MM.1S (cell line): ENCODE measurements around the gene PLA2G4E.

ENCODE experiments used
- DNase-seq: peaks from one replicate; pipeline ENCODE4 v3.0.0-alpha.2; 2015
- H2AFZ ChIP-seq: fragments of 300-600 bp; sonication (generic); 2 replicates; pipeline ENCODE4 v1.6.0; 2016; ENCODE audit warnings: antibody characterized with exemption, low read length
- H3F3A ChIP-seq: fragments of 300-600 bp; sonication (generic); 2 replicates; pipeline ENCODE4 v1.6.1; 2016; ENCODE audit warnings: mild to moderate bottlenecking, antibody characterized with exemption, low read length, moderate library complexity, mixed read lengths; ENCODE audit not compliant: insufficient read depth
- H3K27ac ChIP-seq: fragments of 300-600 bp; sonication (generic); 2 replicates; pipeline ENCODE4 v1.5.1; 2016; ENCODE audit warnings: mild to moderate bottlenecking, low read length
- H3K27me3 ChIP-seq: fragments of 300-600 bp; sonication (generic); replicated peaks from 2 replicates; pipeline ENCODE4 v1.6.0; 2016; ENCODE audit warnings: low read length; ENCODE audit not compliant: insufficient read depth
- H3K36me3 ChIP-seq: fragments of 300-600 bp; sonication (generic); replicated peaks from 2 replicates; pipeline ENCODE4 v1.6.1; 2016; ENCODE audit warnings: mild to moderate bottlenecking, low read length, mixed read lengths; ENCODE audit not compliant: insufficient read depth
- H3K4me1 ChIP-seq: fragments of 300-600 bp; sonication (generic); 2 replicates; pipeline ENCODE4 v1.6.1; 2016; ENCODE audit warnings: low read length, mixed read lengths
- H3K4me2 ChIP-seq: fragments of 300-600 bp; sonication (generic); 2 replicates; pipeline ENCODE4 v1.6.0; 2016; ENCODE audit warnings: low read depth, low read length
- H3K4me3 ChIP-seq: fragments of 300-600 bp; sonication (generic); 2 replicates; pipeline ENCODE4 v1.5.1; 2016; ENCODE audit warnings: low read length, mixed read lengths
- H3K79me2 ChIP-seq: fragments of 300-600 bp; sonication (generic); 2 replicates; pipeline ENCODE4 v1.6.1; 2016; ENCODE audit warnings: mixed run types, low read length, mixed read lengths
- H3K9ac ChIP-seq: fragments of 300-600 bp; sonication (generic); 2 replicates; pipeline ENCODE4 v1.6.1; 2016; ENCODE audit warnings: low read length, mixed read lengths
- H3K9me2 ChIP-seq: fragments of 300-600 bp; sonication (generic); replicated peaks from 2 replicates; pipeline ENCODE4 v1.6.1; 2016; ENCODE audit warnings: mild to moderate bottlenecking, low read length, mixed read lengths; ENCODE audit not compliant: insufficient read depth
- H3K9me3 ChIP-seq: fragments of 300-600 bp; sonication (generic); replicated peaks from 2 replicates; pipeline ENCODE4 v1.6.1; 2016; ENCODE audit warnings: mild to moderate bottlenecking, low read length, mixed read lengths; ENCODE audit not compliant: insufficient read depth
- H4K20me1 ChIP-seq: fragments of 300-600 bp; sonication (generic); 2 replicates; pipeline ENCODE4 v1.6.1; 2016; ENCODE audit warnings: mild to moderate bottlenecking, low read length, moderate library complexity, mixed read lengths; ENCODE audit not compliant: insufficient read depth
- EZH2 ChIP-seq: fragments of 300-600 bp; sonication (generic); optimal IDR thresholded peaks from 2 replicates; pipeline ENCODE3; 2017; ENCODE audit warnings: low read depth, mild to moderate bottlenecking, antibody characterized with exemption, low read length, mixed read lengths
- EZH2phosphoT487 ChIP-seq: fragments of 300-600 bp; sonication (generic); IDR thresholded peaks from 2 replicates; pipeline ENCODE4 v1.6.1; 2018; ENCODE audit warnings: antibody characterized with exemption, low read length
- TF ChIP-seq, protein P1 (sequence below): fragments of 300-600 bp; sonication (generic); IDR thresholded peaks from 2 replicates; pipeline ENCODE4 v1.5.1; 2016; ENCODE audit warnings: antibody characterized with exemption, low read length, mixed read lengths

The PLA2G4E gene

GRCh38 chr15:42018306-42019224, 2.3 kb downstream of the PLA2G4E start:
- Histone ChIP-seq H3K36me3 (no peaks in the 10 kb centered on the region), H3K27me3 (no peaks in the 10 kb centered on the region), H3K9ac (no peak overlapping the region), H3K9me2 (no peaks in the 10 kb centered on the region), H3K79me2 (no peaks in the 10 kb centered on the region), H2AFZ (no peak overlapping the region), H3K27ac (no peak overlapping the region), H3K4me1 (no peaks in the 10 kb centered on the region), H3K4me3 (no peak overlapping the region), H4K20me1 (no peaks in the 10 kb centered on the region), H3K9me3 (no peaks in the 10 kb centered on the region), H3F3A (no peaks in the 10 kb centered on the region), H3K4me2 (no peak overlapping the region)
- TF ChIP-seq, protein P1, sequence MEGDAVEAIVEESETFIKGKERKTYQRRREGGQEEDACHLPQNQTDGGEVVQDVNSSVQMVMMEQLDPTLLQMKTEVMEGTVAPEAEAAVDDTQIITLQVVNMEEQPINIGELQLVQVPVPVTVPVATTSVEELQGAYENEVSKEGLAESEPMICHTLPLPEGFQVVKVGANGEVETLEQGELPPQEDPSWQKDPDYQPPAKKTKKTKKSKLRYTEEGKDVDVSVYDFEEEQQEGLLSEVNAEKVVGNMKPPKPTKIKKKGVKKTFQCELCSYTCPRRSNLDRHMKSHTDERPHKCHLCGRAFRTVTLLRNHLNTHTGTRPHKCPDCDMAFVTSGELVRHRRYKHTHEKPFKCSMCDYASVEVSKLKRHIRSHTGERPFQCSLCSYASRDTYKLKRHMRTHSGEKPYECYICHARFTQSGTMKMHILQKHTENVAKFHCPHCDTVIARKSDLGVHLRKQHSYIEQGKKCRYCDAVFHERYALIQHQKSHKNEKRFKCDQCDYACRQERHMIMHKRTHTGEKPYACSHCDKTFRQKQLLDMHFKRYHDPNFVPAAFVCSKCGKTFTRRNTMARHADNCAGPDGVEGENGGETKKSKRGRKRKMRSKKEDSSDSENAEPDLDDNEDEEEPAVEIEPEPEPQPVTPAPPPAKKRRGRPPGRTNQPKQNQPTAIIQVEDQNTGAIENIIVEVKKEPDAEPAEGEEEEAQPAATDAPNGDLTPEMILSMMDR, result no peak
- TF ChIP-seq EZH2, result no peak
- no peak for TF ChIP-seq EZH2phosphoT487
- DNase-seq, result no peak

DNA sequence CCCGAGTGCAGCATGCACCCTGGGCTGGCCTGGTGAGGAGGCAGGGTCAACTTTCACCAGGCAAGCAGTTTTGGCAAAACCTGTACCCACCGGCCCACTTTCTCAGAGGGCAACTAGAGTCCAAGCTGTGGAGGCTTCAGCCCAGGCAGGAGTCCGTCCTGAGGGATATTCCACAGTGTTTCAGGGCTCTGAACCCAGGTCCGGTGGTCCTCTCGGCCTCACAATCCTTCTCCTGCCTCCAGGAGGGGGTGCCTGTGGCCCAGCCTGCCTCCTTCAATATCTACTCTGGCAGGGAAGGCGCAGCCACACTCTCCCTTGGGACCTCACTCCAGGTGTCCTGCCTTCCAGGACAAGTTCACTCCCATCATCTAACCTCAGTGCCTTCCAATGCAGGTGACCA, 3.9 kb downstream of the PLA2G4E start:
- Histone ChIP-seq H3K9ac (no peak overlapping the region), H3F3A (peaks cover 5% of the 10 kb centered on the region; the same call in 1 of the 2 replicates), H3K9me3 (no peaks in the 10 kb centered on the region), H3K4me1 (peaks cover 6% of the 10 kb centered on the region), H3K27ac (no peak overlapping the region), H3K79me2 (no peaks in the 10 kb centered on the region), H2AFZ (no peak overlapping the region), H3K27me3 (no peaks in the 10 kb centered on the region), H3K4me2 (no peak overlapping the region), H3K4me3 (no peak overlapping the region), H3K36me3 (no peaks in the 10 kb centered on the region), H4K20me1 (no peaks in the 10 kb centered on the region), H3K9me2 (no peaks in the 10 kb centered on the region)
- TF ChIP-seq, protein P1, result no peak
- TF ChIP-seq EZH2phosphoT487, result no peak
- TF ChIP-seq EZH2, result no peak
- no peak for DNase-seq

DNA sequence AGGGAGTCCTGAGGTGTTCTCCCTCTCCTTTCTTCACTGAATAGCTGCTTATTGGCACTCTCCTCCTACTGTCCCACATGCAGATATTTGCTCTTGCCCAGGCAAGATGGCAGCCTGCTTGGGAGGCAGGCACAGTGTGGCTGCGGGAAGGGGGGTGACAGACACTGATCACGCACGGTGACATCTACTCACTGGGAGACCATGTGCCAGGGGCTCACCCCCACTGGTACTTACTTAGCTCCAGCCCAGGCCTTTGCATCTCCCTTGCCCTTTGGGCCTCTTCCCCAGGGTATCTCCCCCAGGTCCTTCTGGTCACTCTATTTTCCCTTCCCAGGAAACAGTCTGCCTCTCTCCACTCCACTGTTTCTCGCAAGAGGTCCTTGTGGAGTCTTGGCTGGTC, 6.4 kb downstream of the PLA2G4E start:
- Histone ChIP-seq H3K4me2 (no peak overlapping the region), H3K4me1 (peaks cover 22% of the 10 kb centered on the region), H3K79me2 (no peaks in the 10 kb centered on the region), H4K20me1 (no peaks in the 10 kb centered on the region), H3K9me2 (no peaks in the 10 kb centered on the region), H3K4me3 (no peak overlapping the region), H3K9ac (no peak overlapping the region), H3F3A (peaks cover 23% of the 10 kb centered on the region), H3K27me3 (no peaks in the 10 kb centered on the region), H3K36me3 (no peaks in the 10 kb centered on the region), H3K9me3 (no peaks in the 10 kb centered on the region), H3K27ac (no peak overlapping the region), H2AFZ (no peak overlapping the region)
- DNase-seq, result no peak
- TF ChIP-seq EZH2phosphoT487 (no peak), EZH2 (no peak)
- TF ChIP-seq, protein P1, result no peak
